HG03354 (cell line): ENCODE results near the gene YIF1B.
"Not testable (repeated sequence)": the region's sequence is repeated elsewhere in the genome, so short reads cannot be mapped to it uniquely, and the experiment has no call there.

Source experiments
- ATAC-seq: cut with Tn5 transposase; IDR thresholded peaks from one replicate; pipeline ENCODE4 v1.9.1; 2021; ENCODE audit warnings: mild to moderate bottlenecking; ENCODE audit not compliant: unreplicated experiment, poor library complexity, severe bottlenecking

YIF1B gene

GRCh38 chr19:38262585-38263268 is 53.0 kb downstream of the YIF1B start:
- ATAC-seq = no peak

GRCh38 chr19:38261942-38262341 is 53.8 kb downstream of the YIF1B start:
- not testable (repeated sequence) for ATAC-seq

DNA sequence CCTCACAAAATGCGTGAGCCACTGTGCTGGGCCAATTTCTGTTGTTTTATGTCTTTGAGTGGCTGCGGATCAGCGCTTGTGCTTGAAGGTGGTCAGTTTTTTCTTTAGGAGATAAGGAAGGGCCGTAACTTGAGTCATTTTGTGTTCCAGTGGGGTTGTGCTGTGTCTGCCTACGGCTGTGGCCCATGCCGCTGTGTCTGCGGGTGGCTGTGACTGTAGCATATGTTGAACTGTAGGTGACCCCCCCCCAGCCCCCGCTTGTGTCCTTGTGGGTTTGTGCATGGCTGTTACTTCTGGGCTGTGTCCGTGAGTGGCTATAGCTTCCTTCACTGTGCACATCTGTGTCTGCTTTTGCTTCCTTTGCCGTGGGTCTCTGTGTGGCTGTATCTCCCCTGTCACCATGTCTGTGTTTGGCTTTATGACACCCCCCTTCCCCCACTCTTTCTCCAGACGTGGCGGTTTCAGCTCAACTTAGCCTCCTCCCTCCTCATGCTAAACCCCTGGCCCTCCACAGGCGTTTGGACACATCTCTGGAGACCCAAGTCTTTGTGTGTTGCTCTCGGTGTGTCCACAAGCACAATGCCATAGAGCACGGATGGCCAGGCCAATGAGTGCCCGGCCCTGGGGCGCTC is 60.2 kb downstream of the YIF1B start:
- ATAC-seq = no peak

GRCh38 chr19:38253788-38254187 is 62.0 kb downstream of the YIF1B start:
- ATAC-seq = no peak
